GM21381 (cell line): ENCODE data around the gene FGFR3.
A peak's percentile ranks its signal among the peaks of the same experiment; 100 is the strongest.
"Not testable (repeated sequence)": the region's sequence is repeated elsewhere in the genome, so short reads cannot be mapped to it uniquely, and the experiment has no call there.

Experiments used
- ATAC-seq: cut with Tn5 transposase; IDR thresholded peaks from one replicate; pipeline ENCODE4 v1.9.1; 2021; ENCODE audit warnings: mild to moderate bottlenecking, moderate library complexity; ENCODE audit not compliant: unreplicated experiment

FGFR3 gene

GRCh38 chr4:1836650-1837049, 43.6 kb downstream of the FGFR3 start:
- no peak for ATAC-seq

GRCh38 chr4:1837069-1837468, 44.0 kb downstream of the FGFR3 start:
- ATAC-seq: no peak

GRCh38 chr4:1839282-1839681, 46.2 kb downstream of the FGFR3 start:
- no peak for ATAC-seq

GRCh38 chr4:1841201-1841886, 48.3 kb downstream of the FGFR3 start:
- no peak for ATAC-seq

GRCh38 chr4:1841887-1842210, 48.8 kb downstream of the FGFR3 start:
- no peak for ATAC-seq

- no peak for ATAC-seq
Observed at GRCh38 chr4:1842339-1842895, 49.3 kb downstream of the FGFR3 start.

- no peak for ATAC-seq
Observed at GRCh38 chr4:1842993-1843448, 49.9 kb downstream of the FGFR3 start.

- ATAC-seq: no peak
Observed at GRCh38 chr4:1843852-1844251, 50.8 kb downstream of the FGFR3 start.

GRCh38 chr4:1844618-1845017, 51.5 kb downstream of the FGFR3 start:
- not testable (repeated sequence) for ATAC-seq

- ATAC-seq: no peak
Observed at GRCh38 chr4:1846580-1846979, 53.5 kb downstream of the FGFR3 start.

GRCh38 chr4:1850276-1850675, 57.2 kb downstream of the FGFR3 start:
- ATAC-seq: no peak

GRCh38 chr4:1851160-1851559, 58.1 kb downstream of the FGFR3 start:
- ATAC-seq: no peak

- ATAC-seq: no peak
Observed at GRCh38 chr4:1851575-1852410, 58.7 kb downstream of the FGFR3 start.

GRCh38 chr4:1852904-1853623, 60.0 kb downstream of the FGFR3 start:
- no peak for ATAC-seq

GRCh38 chr4:1854752-1855151, 61.7 kb downstream of the FGFR3 start:
- ATAC-seq: no peak

GRCh38 chr4:1855333-1856070, 62.4 kb downstream of the FGFR3 start:
- ATAC-seq: peak; percentile 36

GRCh38 chr4:1856071-1856942, 63.2 kb downstream of the FGFR3 start, which contains the start of gene LETM1:
TSS of gene LETM1 (minus strand) at chr4:1856156. CDS start at chr4:1855950, 206 bp downstream.
- ATAC-seq: peak; percentile 84

GRCh38 chr4:1856943-1857699, 64.0 kb downstream of the FGFR3 start:
- ATAC-seq: no peak

- ATAC-seq: no peak
Observed at GRCh38 chr4:1857931-1858330, 64.8 kb downstream of the FGFR3 start.
